Esophagus muscularis mucosa (tissue), 4 donors: ENCODE data around the gene LRRC45. TPM values are rescaled to one million over a fixed set of nuclear protein-coding genes. Genes with fewer than 3 reads are reported as not detected.

ENCODE experiments used
- DNase-seq: peaks from one replicate; pipeline ENCODE4 v3.0.0-alpha.2; 2017; ENCODE audit errors: extremely low spot score
- H3K27ac ChIP-seq, 4 donors: fragments of 200-600 bp; sonication (generic); replicated peaks in 1 of 4; 1 replicate in 3 of 4; 2 replicates in 1 of 4; pipeline ENCODE4 v1.5.1; 2016 to 2019; ENCODE audit warnings: mild to moderate bottlenecking in 1 of 4
- H3K27me3 ChIP-seq, 4 donors: fragments of 200-600 bp; sonication (generic); one replicate each; pipeline versions ENCODE4 v1.5.1 to v1.6.0; 2016 to 2019
- H3K36me3 ChIP-seq, 4 donors: fragments of 200-600 bp; sonication (generic); one replicate each; pipeline ENCODE4 v1.5.1; 2016 to 2019
- H3K4me1 ChIP-seq, 4 donors: fragments of 200-600 bp; sonication (generic); one replicate each; pipeline ENCODE4 v1.5.1; 2016 to 2019
- H3K4me3 ChIP-seq, 4 donors: fragments of 200-600 bp; sonication (generic); 1 replicate in 2 of 4; 2 replicates in 2 of 4; pipeline ENCODE4 v1.5.1; 2016 to 2019; ENCODE audit warnings: mild to moderate bottlenecking in 4 of 4, moderate library complexity in 1 of 4
- H3K9me3 ChIP-seq, 4 donors: fragments of 200-600 bp; sonication (generic); 1 replicate in 3 of 4; 2 replicates in 1 of 4; pipeline ENCODE4 v1.5.1; 2016 to 2019
- EP300 ChIP-seq: sonication (generic); formaldehyde crosslinking; IDR thresholded peaks from one replicate; pipeline ENCODE4 v1.6.1; 2017; ENCODE audit warnings: antibody characterized with exemption
- POLR2A ChIP-seq: fragments of 450-650 bp; IDR thresholded peaks from one replicate; pipeline ENCODE4 v1.6.1; 2017; ENCODE audit warnings: antibody characterized with exemption, moderate library complexity, mild to moderate bottlenecking, low read depth
- POLR2AphosphoS5 ChIP-seq, 2 donors: sonication (generic); formaldehyde crosslinking; IDR thresholded peaks; one replicate each; pipeline ENCODE4 v1.6.1; 2017; ENCODE audit warnings: antibody characterized with exemption in 2 of 2
- WGBS: methylation state at CpG from one replicate; pipeline ENCODE4 v1.1.5; 2018; 5-methylcytosine and 5-hydroxymethylcytosine counted together
- intact Hi-C: fragments of 100-400 bp; cut with DNase I; formaldehyde crosslinking; loops from one replicate; pipeline ENCODE4 v1.15.1; 2023
- total RNA-seq, 4 donors: library from RNA; depleted of rRNA; stranded (reverse); fragments of >200 nt; gene quantifications; one replicate each; pipeline versions ENCODE4 v1.1.0 to v1.2.1, GENCODE V29; 2016
- TF ChIP-seq, protein P1 (sequence below), 3 experiments: fragments of 200-600 bp in 2 of 3; fragments of 450-650 bp in 1 of 3; sonication (generic) in 2 of 3; IDR thresholded peaks; one replicate each; pipeline ENCODE4 v1.5.1; 2017 to 2019; ENCODE audit warnings: antibody characterized with exemption in 3 of 3, mild to moderate bottlenecking in 2 of 3, moderate library complexity in 1 of 3

Gene LRRC45
- total RNA-seq, 4 donors from 2014 or later: 6.6 to 15.8 (median 11.5) TPM

DNA sequence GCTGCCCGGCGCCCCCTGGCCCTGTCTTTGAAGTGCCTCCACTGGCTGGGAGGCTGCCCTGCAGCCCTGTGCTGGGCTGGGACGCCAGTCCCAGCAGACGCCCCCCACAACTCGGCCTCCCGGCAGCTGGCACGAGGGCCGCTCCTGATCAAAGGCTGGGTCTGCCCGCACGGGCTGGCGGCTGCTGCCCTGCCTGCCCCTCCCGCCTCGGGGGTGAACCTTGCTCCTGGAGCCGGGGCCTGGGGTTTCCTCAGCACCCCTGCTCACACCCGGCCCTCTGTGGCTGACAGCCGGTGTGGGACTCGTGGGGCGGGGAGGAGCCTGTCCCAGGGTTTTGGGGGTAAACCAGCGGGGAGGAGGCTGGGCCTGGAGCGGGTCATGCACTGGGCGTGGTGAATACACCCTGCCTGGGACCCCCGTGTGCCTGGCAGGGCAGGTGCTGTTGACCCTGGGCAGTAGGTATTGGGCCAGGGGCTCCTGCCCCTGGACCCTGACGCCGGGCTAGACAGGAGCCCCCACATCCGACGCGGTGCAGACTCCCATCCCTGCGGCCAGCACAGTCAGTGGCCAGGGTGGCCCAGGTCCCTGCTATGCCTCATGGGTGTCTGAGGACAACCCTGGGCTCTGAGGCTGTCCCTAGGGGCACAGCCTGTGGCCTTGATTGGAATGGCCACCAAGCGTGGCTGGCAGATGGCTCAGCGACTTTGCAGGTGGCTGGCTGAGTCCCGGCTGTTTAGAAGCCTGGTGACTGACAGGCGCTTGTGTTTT, 22.1 kb upstream of the LRRC45 start:
- TF ChIP-seq POLR2AphosphoS5 (IDR thresholded peaks at IDR 0.05) (no peak), POLR2A (no peak), EP300 (no peak)
- TF ChIP-seq, protein P1, sequence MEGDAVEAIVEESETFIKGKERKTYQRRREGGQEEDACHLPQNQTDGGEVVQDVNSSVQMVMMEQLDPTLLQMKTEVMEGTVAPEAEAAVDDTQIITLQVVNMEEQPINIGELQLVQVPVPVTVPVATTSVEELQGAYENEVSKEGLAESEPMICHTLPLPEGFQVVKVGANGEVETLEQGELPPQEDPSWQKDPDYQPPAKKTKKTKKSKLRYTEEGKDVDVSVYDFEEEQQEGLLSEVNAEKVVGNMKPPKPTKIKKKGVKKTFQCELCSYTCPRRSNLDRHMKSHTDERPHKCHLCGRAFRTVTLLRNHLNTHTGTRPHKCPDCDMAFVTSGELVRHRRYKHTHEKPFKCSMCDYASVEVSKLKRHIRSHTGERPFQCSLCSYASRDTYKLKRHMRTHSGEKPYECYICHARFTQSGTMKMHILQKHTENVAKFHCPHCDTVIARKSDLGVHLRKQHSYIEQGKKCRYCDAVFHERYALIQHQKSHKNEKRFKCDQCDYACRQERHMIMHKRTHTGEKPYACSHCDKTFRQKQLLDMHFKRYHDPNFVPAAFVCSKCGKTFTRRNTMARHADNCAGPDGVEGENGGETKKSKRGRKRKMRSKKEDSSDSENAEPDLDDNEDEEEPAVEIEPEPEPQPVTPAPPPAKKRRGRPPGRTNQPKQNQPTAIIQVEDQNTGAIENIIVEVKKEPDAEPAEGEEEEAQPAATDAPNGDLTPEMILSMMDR (IDR thresholded peaks at IDR 0.05): no peak
- H3K4me3 ChIP-seq: no peak overlapping the region
- H3K9me3 ChIP-seq: no peaks in the 10 kb centered on the region
- WGBS: 87% methylated on average over 16 of the region's 32 CpGs
- intact Hi-C loops: no loop called here
- DNase-seq: no peak
- H3K27me3 ChIP-seq: no peaks in the 10 kb centered on the region
- H3K4me1 ChIP-seq: peaks cover 14 to 32% (median 28%) of the 10 kb centered on the region in 4 donors
- peaks cover 0 to 22% (median 14%) of the 10 kb centered on the region in 4 donors for H3K36me3 ChIP-seq
- no peak overlapping the region for H3K27ac ChIP-seq

DNA sequence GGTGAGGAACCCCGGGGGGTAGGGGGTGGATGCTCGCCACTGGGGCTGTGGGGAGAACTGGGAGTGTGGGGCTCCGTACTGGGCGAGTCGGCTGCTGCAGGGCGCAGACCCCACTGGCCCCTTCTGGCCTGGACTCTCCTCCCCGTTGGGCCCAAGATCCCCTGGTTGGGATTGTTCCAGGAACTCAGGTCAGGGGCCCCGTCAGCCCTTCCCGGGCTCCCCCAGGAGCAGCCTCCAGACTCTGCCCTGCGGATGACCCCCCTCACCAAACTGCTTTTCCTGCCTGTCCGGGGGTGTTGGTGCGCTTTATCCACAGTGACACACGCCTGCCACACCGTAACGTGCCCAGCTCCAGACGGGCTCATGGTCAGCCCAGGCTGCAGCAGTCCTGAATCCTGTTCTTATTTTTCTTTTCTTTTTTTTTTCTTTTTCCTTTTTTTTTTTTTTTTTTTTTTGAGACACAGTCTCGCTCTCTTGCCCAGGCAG, 21.5 kb upstream of the LRRC45 start:
- Histone ChIP-seq H3K27me3 (no peaks in the 10 kb centered on the region), H3K9me3 (no peaks in the 10 kb centered on the region), H3K27ac (no peak overlapping the region), H3K4me1 (peaks cover 17 to 38% (median 35%) of the 10 kb centered on the region in 4 donors), H3K4me3 (no peak overlapping the region), H3K36me3 (peaks cover 0 to 15% (median 9%) of the 10 kb centered on the region in 4 donors)
- intact Hi-C loops: no loop called here
- DNase-seq: no peak
- 89% methylated on average over 12 of the region's 17 CpGs for WGBS
- TF ChIP-seq POLR2AphosphoS5 (IDR thresholded peaks at IDR 0.05) (no peak), POLR2A (no peak), EP300 (no peak)
- TF ChIP-seq, protein P1 (IDR thresholded peaks at IDR 0.05): no peak

DNA sequence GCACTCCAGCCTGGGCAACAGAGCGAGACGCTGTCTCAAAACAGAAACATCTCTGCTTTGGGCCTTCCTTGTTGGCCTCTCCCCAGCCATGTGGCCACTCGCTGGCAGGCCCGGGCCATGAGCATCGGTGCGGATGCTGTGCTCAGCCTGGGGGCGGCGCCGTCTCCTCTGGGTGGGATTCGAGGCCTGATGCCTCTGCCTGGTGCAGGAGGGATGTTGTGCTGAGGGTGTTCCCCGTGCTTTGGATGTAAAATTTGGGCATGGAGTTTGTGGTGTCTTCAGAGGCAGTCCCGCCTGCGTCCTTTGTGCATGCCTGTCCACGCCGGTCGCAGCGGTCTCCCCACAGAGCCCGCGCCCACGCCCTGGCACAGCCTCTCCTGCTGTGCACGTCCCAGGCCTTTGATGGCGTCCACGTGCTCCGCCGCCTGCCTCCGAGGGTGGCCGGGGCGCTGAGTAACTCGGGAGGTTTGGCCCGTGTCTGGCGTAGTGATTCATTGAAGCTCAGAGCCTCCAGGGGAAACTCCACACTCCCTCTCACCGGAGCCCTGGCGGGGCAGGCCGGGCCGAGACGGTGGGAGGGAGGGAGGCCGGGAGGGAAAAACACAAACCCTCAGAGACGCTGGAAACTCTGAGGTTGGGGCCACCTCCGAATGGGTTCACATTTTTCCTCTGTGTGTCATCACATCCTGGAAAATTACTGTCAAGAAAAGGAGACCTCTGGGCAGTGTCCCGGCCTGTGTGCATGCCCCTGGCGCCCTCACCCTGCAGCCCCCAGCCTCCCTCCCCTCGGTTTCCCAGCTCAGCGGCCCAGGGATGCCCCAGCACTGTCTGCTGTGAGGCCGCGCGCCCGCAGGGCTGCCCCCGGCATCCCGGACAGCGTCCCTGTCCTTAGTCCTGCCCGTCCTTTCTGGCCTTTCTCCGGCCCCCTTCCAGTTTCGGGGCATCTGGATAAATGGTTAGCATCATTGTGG, 19.4 kb upstream of the LRRC45 start:
- H3K27me3 ChIP-seq: no peaks in the 10 kb centered on the region
- peaks cover 0 to 8% (median 2%) of the 10 kb centered on the region in 4 donors for H3K36me3 ChIP-seq
- peak overlapping the region in 2 of 4 donors; percentile 7 to 20 for H3K4me3 ChIP-seq
- intact Hi-C loops: no loop called here
- peak; percentile 41 to 57 for TF ChIP-seq POLR2AphosphoS5 (IDR thresholded peaks at IDR 0.05)
- TF ChIP-seq, protein P1 (IDR thresholded peaks at IDR 0.05): no peak
- 60% methylated on average over 35 of the region's 53 CpGs for WGBS
- H3K27ac ChIP-seq: peak overlapping the region; percentile 28 to 59 (median 53)
- DNase-seq: no peak
- peaks cover 22 to 43% (median 38%) of the 10 kb centered on the region in 4 donors for H3K4me1 ChIP-seq
- H3K9me3 ChIP-seq: no peaks in the 10 kb centered on the region

DNA sequence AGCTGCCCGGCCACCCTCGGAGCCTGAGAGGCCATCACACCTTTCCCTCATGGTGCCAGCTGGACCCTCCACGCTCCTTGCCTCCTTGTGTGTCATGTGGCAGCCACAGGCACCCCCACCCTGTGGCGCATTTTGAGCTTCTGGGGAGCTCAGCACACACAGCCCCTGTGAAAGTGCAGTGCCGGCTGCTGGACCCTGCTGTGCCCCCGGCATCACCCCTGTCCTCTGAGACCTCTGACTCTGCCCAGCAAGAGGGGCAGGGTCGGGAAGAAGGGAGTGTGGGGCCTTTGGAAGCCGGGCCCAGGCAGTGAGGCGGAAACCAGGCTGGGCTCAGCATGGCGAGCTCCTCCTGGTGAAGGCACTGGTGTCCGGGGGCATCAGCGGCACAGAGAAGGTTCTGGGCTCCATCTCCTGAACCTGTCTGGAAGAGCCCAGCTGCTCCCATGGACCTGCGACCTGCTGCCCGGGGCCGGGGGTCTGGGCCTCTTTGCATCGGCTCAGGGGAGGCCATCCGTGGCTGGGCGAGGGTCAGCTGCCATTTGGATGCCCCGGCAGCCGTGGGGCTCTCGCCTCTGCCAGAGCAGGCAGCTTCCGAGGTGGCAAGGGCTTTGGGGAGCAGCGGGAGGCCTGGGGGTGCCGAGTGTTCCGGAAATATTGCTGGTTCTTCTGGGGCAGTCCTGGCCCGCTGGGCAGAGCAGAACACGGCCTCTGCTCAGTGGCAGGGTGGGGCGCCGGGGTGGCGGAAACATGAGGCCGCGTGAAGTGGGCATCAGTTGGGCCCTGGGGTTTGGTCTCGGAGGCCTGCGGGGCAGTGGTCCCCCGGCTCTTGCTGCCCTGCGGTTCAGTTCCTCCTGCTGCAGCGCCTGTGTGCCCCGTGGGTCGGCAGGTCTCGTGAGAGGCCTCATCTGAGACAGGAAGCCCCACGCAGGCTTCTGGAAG, 18.3 kb upstream of the LRRC45 start:
- Histone ChIP-seq H3K36me3 (peaks cover 0 to 14% (median 8%) of the 10 kb centered on the region in 4 donors), H3K27me3 (no peaks in the 10 kb centered on the region), H3K27ac (peak overlapping the region in 3 of 4 donors; percentile 49 to 59 (median 57)), H3K4me3 (no peak overlapping the region), H3K4me1 (peaks cover 28 to 43% (median 38%) of the 10 kb centered on the region in 4 donors), H3K9me3 (no peaks in the 10 kb centered on the region)
- TF ChIP-seq POLR2A (no peak), EP300 (no peak), POLR2AphosphoS5 (IDR thresholded peaks at IDR 0.05) (no peak)
- TF ChIP-seq, protein P1 (IDR thresholded peaks at IDR 0.05): no peak
- intact Hi-C loops: no loop called here
- no peak for DNase-seq
- 85% methylated on average over 24 of the region's 41 CpGs for WGBS
